Naive thymus-derived CD8-positive, alpha-beta T cell (primary cell): ENCODE results near the gene EREG. TPM values are rescaled to one million over a fixed set of nuclear protein-coding genes. Genes with fewer than 3 reads are reported as not detected.

Experiments
- ATAC-seq, 2 donors: fragments of 150-1000 bp; cut with Tn5 transposase in 1 of 2; sonication (Bioruptor Pico), chemical (Tn5 transposase) in 1 of 2; 1 replicate in 1 of 2; 2 replicates in 1 of 2; pipeline ENCODE4 v1.10.0; 2021; ENCODE audit warnings: mild to moderate bottlenecking in 2 of 2, moderate library complexity in 2 of 2
- POLR2A ChIA-PET: fragments of 350-600 bp; sonication (Branson Sonifier 250); formaldehyde crosslinking; loops from one replicate; lab custom pipeline; 2021; ENCODE audit warnings: antibody characterized with exemption; lab: Charles Lee
- DNase-seq, 10 donors: peaks; one replicate each; pipeline versions ENCODE4 v3.0.0 to v3.0.0-alpha.2; 2020 to 2022
- H3K27ac Mint-ChIP-seq, 10 donors: one replicate each; pipeline ENCODE4 v1.8.0; 2020 to 2022; ENCODE audit warnings: mild to moderate bottlenecking in 10 of 10, mixed read lengths in 10 of 10, moderate library complexity in 4 of 10, inconsistent platforms in 1 of 10
- H3K27me3 Mint-ChIP-seq, 5 donors: one replicate each; pipeline ENCODE4 v1.8.0; 2021 to 2022; ENCODE audit warnings: mixed read lengths in 5 of 5
- H3K36me3 Mint-ChIP-seq, 3 donors: one replicate each; pipeline ENCODE4 v1.8.0; 2020 to 2022; ENCODE audit warnings: mixed read lengths in 3 of 3, mild to moderate bottlenecking in 2 of 3, inconsistent platforms in 1 of 3
- H3K4me1 Mint-ChIP-seq, 4 donors: one replicate each; pipeline ENCODE4 v1.8.0; 2021 to 2022; ENCODE audit warnings: mixed read lengths in 4 of 4
- H3K4me3 Mint-ChIP-seq, 10 donors: one replicate each; pipeline ENCODE4 v1.8.0; 2020 to 2022; ENCODE audit warnings: mild to moderate bottlenecking in 10 of 10, mixed read lengths in 10 of 10, moderate library complexity in 6 of 10, inconsistent platforms in 1 of 10
- H3K9me3 Mint-ChIP-seq, 9 donors: one replicate each; pipeline ENCODE4 v1.8.0; 2020 to 2022; ENCODE audit warnings: mixed read lengths in 9 of 9, mild to moderate bottlenecking in 3 of 9, inconsistent platforms in 1 of 9, moderate library complexity in 1 of 9
- polyA plus RNA-seq, 3 donors: library from polyadenylated mRNA; unstranded; fragments of 300-500 nt; fragmentation: Illumina TruSeq; gene quantifications; one replicate each; pipeline ENCODE4 v1.2.3, GENCODE V29; 2021
- total RNA-seq, 8 experiments: library from RNA in 2 of 8; stranded (reverse) in 2 of 8; gene quantifications; one replicate each; pipeline ENCODE4 v1.2.3 and lab custom pipeline; 2021 to 2026

Gene EREG
- total and polyA plus RNA-seq, 5 experiments from 2014 or later = not detected

- H3K36me3 Mint-ChIP-seq = no peaks in the 10 kb centered on the region
- H3K27me3 Mint-ChIP-seq = peaks cover 4 to 7% (median 5%) of the 10 kb centered on the region in 5 donors
- POLR2A ChIA-PET = no interaction called here
- H3K4me1 Mint-ChIP-seq = no peaks in the 10 kb centered on the region
- ATAC-seq = peak; percentile 68 to 70
- no peak overlapping the region for H3K4me3 Mint-ChIP-seq
- no peaks in the 10 kb centered on the region for H3K9me3 Mint-ChIP-seq
- no peak overlapping the region for H3K27ac Mint-ChIP-seq
- peak in 3 of 10 donors; percentile 38 to 57 (median 40) for DNase-seq
Measured at GRCh38 chr4:74376888-74377483, 12.0 kb downstream of the EREG start.

GRCh38 chr4:74377714-74378113 is 12.8 kb downstream of the EREG start:
- H3K27me3 Mint-ChIP-seq = peaks cover 0 to 7% (median 5%) of the 10 kb centered on the region in 5 donors

GRCh38 chr4:74378573-74378972 is 13.6 kb downstream of the EREG start:
- H3K36me3 Mint-ChIP-seq = no peaks in the 10 kb centered on the region
- no peaks in the 10 kb centered on the region for H3K4me1 Mint-ChIP-seq
- POLR2A ChIA-PET = interaction anchor here (0.9 to 1.0 kb wide), 2 partner anchors 19 to 66 kb away, joined by 3 read pairs; partner anchors contain the start of gene AREG
- DNase-seq (no peak), ATAC-seq (no peak)
- H3K27ac Mint-ChIP-seq = no peak overlapping the region
- no peaks in the 10 kb centered on the region for H3K9me3 Mint-ChIP-seq
- no peak overlapping the region for H3K4me3 Mint-ChIP-seq
- H3K27me3 Mint-ChIP-seq = peaks cover 0 to 7% (median 5%) of the 10 kb centered on the region in 5 donors

More at GRCh38 chr4:74377714-74378113, 12.8 kb downstream of the EREG start:
- Mint-ChIP-seq H3K4me1 (no peaks in the 10 kb centered on the region), H3K36me3 (no peaks in the 10 kb centered on the region), H3K9me3 (no peaks in the 10 kb centered on the region), H3K27ac (no peak overlapping the region), H3K4me3 (no peak overlapping the region)
- POLR2A ChIA-PET = interaction anchor here (0.9 kb wide), 1 partner anchor 67 kb away, joined by 3 read pairs; the partner anchor contains the start of gene AREG
- DNase-seq = no peak
- no peak for ATAC-seq

GRCh38 chr4:74379912-74380311 is 15.0 kb downstream of the EREG start:
- H3K36me3 Mint-ChIP-seq = no peaks in the 10 kb centered on the region
- no peaks in the 10 kb centered on the region for H3K9me3 Mint-ChIP-seq
- ATAC-seq (no peak), DNase-seq (no peak)
- H3K4me1 Mint-ChIP-seq = no peaks in the 10 kb centered on the region
- no peak overlapping the region for H3K27ac Mint-ChIP-seq
- POLR2A ChIA-PET = no interaction called here
- peaks cover 0 to 7% (median 3%) of the 10 kb centered on the region in 5 donors for H3K27me3 Mint-ChIP-seq
- H3K4me3 Mint-ChIP-seq = no peak overlapping the region

- Mint-ChIP-seq H3K4me3 (no peak overlapping the region), H3K27me3 (peaks cover 0 to 11% (median 8%) of the 10 kb centered on the region in 5 donors), H3K9me3 (no peaks in the 10 kb centered on the region), H3K27ac (no peak overlapping the region), H3K4me1 (no peaks in the 10 kb centered on the region), H3K36me3 (no peaks in the 10 kb centered on the region)
- ATAC-seq (no peak), DNase-seq (no peak)
- POLR2A ChIA-PET = no interaction called here
Measured at GRCh38 chr4:74385386-74385785, 20.4 kb downstream of the EREG start.

DNA sequence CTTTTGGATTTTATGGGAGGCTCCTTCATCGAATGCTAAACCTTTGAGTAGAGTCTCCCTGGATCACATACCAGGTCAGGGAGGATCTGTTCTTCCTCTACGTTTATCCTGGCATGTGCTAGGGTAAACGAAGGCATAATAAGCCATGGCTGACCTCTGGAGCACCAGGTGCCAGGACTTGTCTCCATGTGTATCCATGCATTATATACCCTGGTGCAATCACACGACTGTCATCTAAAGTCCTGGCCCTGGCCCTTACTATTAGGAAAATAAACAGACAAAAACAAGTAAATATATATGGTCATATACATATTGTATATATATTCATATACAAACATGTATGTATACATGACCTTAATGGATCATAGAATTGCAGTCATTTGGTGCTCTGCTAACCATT is 21.2 kb downstream of the EREG start:
- H3K27me3 Mint-ChIP-seq = peaks cover 0 to 11% (median 8%) of the 10 kb centered on the region in 5 donors
- no peak overlapping the region for H3K27ac Mint-ChIP-seq
- no peaks in the 10 kb centered on the region for H3K9me3 Mint-ChIP-seq
- H3K4me1 Mint-ChIP-seq = no peaks in the 10 kb centered on the region
- no peaks in the 10 kb centered on the region for H3K36me3 Mint-ChIP-seq
- POLR2A ChIA-PET = no interaction called here
- DNase-seq (no peak), ATAC-seq (no peak)
- H3K4me3 Mint-ChIP-seq = no peak overlapping the region

DNA sequence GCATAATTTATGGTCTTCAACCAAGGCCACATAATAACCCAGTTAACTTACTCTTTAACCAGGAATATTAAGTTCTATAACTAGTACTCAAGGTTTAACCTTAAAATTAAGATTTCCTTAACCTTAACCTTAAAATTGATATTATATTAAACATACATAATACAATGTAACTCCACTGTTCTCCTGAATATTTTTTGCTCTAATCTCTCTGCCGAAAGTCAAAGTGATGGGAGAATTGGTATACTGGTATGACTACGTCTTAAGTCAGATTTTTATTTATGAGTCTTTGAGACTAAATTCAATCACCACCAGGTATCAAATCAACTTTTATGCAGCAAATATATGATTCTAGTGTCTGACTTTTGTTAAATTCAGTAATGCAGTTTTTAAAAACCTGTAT is 22.8 kb downstream of the EREG start:
- DNase-seq = no peak

DNA sequence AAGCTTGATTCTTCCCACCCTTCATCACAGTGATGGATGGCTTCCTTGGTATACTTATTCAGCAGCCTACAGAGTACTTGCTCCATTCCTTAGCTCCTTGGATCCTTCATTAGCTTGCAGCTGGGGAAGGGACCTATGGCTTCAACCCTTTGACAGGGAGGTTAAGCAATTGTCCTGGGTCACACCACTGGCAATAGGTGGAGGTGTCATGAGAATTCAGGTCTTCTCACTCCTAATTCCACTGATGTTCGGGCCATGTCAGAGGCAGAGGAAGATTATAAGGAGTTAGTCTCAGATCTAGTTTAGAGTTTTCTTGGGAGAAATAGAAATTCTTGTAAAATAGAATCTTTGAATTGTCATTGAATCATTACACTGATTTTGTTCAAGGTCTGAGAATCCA is 24.5 kb downstream of the EREG start:
- H3K9me3 Mint-ChIP-seq = no peaks in the 10 kb centered on the region
- no peak overlapping the region for H3K4me3 Mint-ChIP-seq
- no peaks in the 10 kb centered on the region for H3K4me1 Mint-ChIP-seq
- no peak for ATAC-seq
- no peak for DNase-seq
- POLR2A ChIA-PET = interaction anchor here (0.7 kb wide), 1 partner anchor 9 kb away, joined by 3 read pairs; no protein-coding TSS in a partner anchor
- no peak overlapping the region for H3K27ac Mint-ChIP-seq
- peaks cover 0 to 9% (median 8%) of the 10 kb centered on the region in 5 donors for H3K27me3 Mint-ChIP-seq
- H3K36me3 Mint-ChIP-seq = no peaks in the 10 kb centered on the region

More for the DNA sequence above, 22.8 kb downstream of the EREG start:
- no peaks in the 10 kb centered on the region for H3K4me1 Mint-ChIP-seq
- no peaks in the 10 kb centered on the region for H3K9me3 Mint-ChIP-seq
- H3K27me3 Mint-ChIP-seq = peaks cover 0 to 10% (median 8%) of the 10 kb centered on the region in 5 donors
- ATAC-seq = no peak
- no peak overlapping the region for H3K4me3 Mint-ChIP-seq
- POLR2A ChIA-PET = interaction anchor here (1.4 kb wide), 1 partner anchor 9 kb away, joined by 3 read pairs; no protein-coding TSS in a partner anchor
- no peak overlapping the region for H3K27ac Mint-ChIP-seq
- H3K36me3 Mint-ChIP-seq = no peaks in the 10 kb centered on the region

DNA sequence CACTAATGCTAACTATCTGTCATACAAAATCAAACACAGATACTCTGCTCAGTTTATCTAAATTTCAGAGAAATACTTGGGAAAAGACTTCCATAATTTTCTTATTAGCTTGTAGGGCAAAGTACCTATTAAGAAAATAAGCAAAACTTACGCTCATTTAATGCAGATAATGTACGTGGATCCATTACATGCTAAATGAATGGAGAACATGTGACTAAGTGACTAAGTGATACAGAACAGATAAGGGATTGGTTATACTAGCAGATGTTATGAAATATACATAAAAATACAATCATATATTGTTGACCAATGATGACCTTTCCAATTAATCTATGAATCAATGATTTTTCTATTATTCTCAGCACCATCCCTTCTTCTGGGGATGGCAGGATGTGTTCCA is 25.7 kb downstream of the EREG start:
- peaks cover 0 to 9% (median 8%) of the 10 kb centered on the region in 5 donors for H3K27me3 Mint-ChIP-seq
- POLR2A ChIA-PET = no interaction called here
- H3K36me3 Mint-ChIP-seq = no peaks in the 10 kb centered on the region
- no peaks in the 10 kb centered on the region for H3K4me1 Mint-ChIP-seq
- no peak overlapping the region for H3K4me3 Mint-ChIP-seq
- no peak for DNase-seq
- no peak for ATAC-seq
- H3K9me3 Mint-ChIP-seq = no peaks in the 10 kb centered on the region
- H3K27ac Mint-ChIP-seq = no peak overlapping the region

- H3K9me3 Mint-ChIP-seq = no peaks in the 10 kb centered on the region
- H3K4me1 Mint-ChIP-seq = no peaks in the 10 kb centered on the region
- POLR2A ChIA-PET = no interaction called here
- ATAC-seq (no peak), DNase-seq (no peak)
- no peak overlapping the region for H3K4me3 Mint-ChIP-seq
- peaks cover 0 to 9% (median 8%) of the 10 kb centered on the region in 5 donors for H3K27me3 Mint-ChIP-seq
- H3K27ac Mint-ChIP-seq = no peak overlapping the region
- H3K36me3 Mint-ChIP-seq = no peaks in the 10 kb centered on the region
Measured at GRCh38 chr4:74391346-74391745, 26.4 kb downstream of the EREG start.

DNA sequence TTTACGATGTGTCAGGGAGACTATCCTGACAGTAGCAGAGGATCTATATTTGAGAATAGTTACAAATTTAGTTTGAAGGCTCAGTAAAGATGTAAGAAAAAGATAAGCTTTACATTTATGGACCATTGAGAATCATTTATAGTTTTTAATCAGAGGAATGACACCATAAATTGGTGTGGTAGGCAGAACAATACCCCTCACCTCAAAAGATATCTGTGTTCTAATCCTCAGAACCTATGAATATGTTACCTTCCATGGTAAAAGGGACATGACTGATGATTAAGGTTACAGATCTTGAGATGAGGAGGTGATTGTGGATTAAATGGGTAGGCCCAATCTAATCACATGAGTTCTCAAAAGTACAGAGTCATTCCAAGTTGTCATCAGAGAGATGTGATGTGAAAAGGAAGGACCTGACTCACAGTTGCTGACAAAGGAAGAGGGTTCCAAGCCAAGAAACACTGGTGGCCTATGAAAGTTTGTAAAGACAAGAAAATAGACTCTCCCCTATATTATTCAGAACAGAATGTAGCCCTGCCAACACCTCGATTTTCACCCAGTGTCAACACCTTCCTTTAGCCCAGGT is 27.0 kb downstream of the EREG start:
- Mint-ChIP-seq H3K4me1 (no peaks in the 10 kb centered on the region), H3K4me3 (no peak overlapping the region), H3K9me3 (no peaks in the 10 kb centered on the region), H3K36me3 (no peaks in the 10 kb centered on the region), H3K27ac (no peak overlapping the region), H3K27me3 (peaks cover 0 to 9% (median 8%) of the 10 kb centered on the region in 5 donors)
- ATAC-seq (no peak), DNase-seq (no peak)
- POLR2A ChIA-PET = no interaction called here

GRCh38 chr4:74394476-74395136 is 29.7 kb downstream of the EREG start:
- H3K9me3 Mint-ChIP-seq = no peaks in the 10 kb centered on the region
- POLR2A ChIA-PET = no interaction called here
- H3K4me3 Mint-ChIP-seq = no peak overlapping the region
- H3K27me3 Mint-ChIP-seq = peaks cover 0 to 5% (median 3%) of the 10 kb centered on the region in 5 donors
- no peak for DNase-seq
- H3K4me1 Mint-ChIP-seq = peaks cover 0 to 8% (median 4%) of the 10 kb centered on the region in 4 donors
- H3K36me3 Mint-ChIP-seq = no peaks in the 10 kb centered on the region
- no peak for ATAC-seq
- H3K27ac Mint-ChIP-seq = no peak overlapping the region

GRCh38 chr4:74395633-74396032 is 30.7 kb downstream of the EREG start:
- Mint-ChIP-seq H3K4me3 (no peak overlapping the region), H3K36me3 (no peaks in the 10 kb centered on the region), H3K27me3 (no peaks in the 10 kb centered on the region), H3K4me1 (peaks cover 0 to 8% (median 4%) of the 10 kb centered on the region in 4 donors), H3K9me3 (peaks cover 0 to 3% (median 0%) of the 10 kb centered on the region in 9 donors), H3K27ac (no peak overlapping the region)
- DNase-seq (no peak), ATAC-seq (no peak)
- POLR2A ChIA-PET = no interaction called here
